ENCODE data around the gene CST2. TPM values are rescaled to one million over a fixed set of nuclear protein-coding genes. Genes with fewer than 3 reads are reported as not detected.
"Not testable (repeated sequence)": the region's sequence is repeated elsewhere in the genome, so short reads cannot be mapped to it uniquely, and the experiment has no call there.

CST2 gene
- total RNA-seq, 1 donor from 2014 or later: not detected

- no peak for DNase-seq (ENCODE audit: extremely low spot score, unreplicated experiment)
- Mint-ChIP-seq H3K9me3 (ENCODE audit: unreplicated experiment) (no peaks in the 10 kb centered on the region), H3K4me3 (ENCODE audit: unreplicated experiment) (no peak overlapping the region), H3K36me3 (ENCODE audit: unreplicated experiment) (no peaks in the 10 kb centered on the region), H3K4me1 (ENCODE audit: unreplicated experiment) (no peaks in the 10 kb centered on the region), H3K27ac (ENCODE audit: unreplicated experiment) (no peak overlapping the region), H3K27me3 (ENCODE audit: unreplicated experiment) (peaks cover 22% of the 10 kb centered on the region)
- no peak for TF ChIP-seq CTCF (IDR thresholded peaks at IDR 0.05)
Measured at GRCh38 chr20:23870461-23870860, 43.9 kb upstream of the CST2 start.

GRCh38 chr20:23869520-23869919 is 43.0 kb upstream of the CST2 start:
- no peaks in the 10 kb centered on the region for H3K4me1 Mint-ChIP-seq (ENCODE audit: unreplicated experiment)
- no peak for TF ChIP-seq CTCF (IDR thresholded peaks at IDR 0.05)
- DNase-seq (ENCODE audit: extremely low spot score, unreplicated experiment): no peak
- H3K36me3 Mint-ChIP-seq (ENCODE audit: unreplicated experiment): no peaks in the 10 kb centered on the region
- no peaks in the 10 kb centered on the region for H3K9me3 Mint-ChIP-seq (ENCODE audit: unreplicated experiment)
- H3K27ac Mint-ChIP-seq (ENCODE audit: unreplicated experiment): no peak overlapping the region
- H3K27me3 Mint-ChIP-seq (ENCODE audit: unreplicated experiment): peaks cover 22% of the 10 kb centered on the region
- no peak overlapping the region for H3K4me3 Mint-ChIP-seq (ENCODE audit: unreplicated experiment)

GRCh38 chr20:23868321-23868720 is 41.8 kb upstream of the CST2 start:
- no peak overlapping the region for H3K4me3 Mint-ChIP-seq (ENCODE audit: unreplicated experiment)
- DNase-seq (ENCODE audit: extremely low spot score, unreplicated experiment): no peak
- peaks cover 20% of the 10 kb centered on the region for H3K27me3 Mint-ChIP-seq (ENCODE audit: unreplicated experiment)
- H3K9me3 Mint-ChIP-seq (ENCODE audit: unreplicated experiment): no peaks in the 10 kb centered on the region
- no peak for TF ChIP-seq CTCF (IDR thresholded peaks at IDR 0.05)
- no peak overlapping the region for H3K27ac Mint-ChIP-seq (ENCODE audit: unreplicated experiment)
- H3K36me3 Mint-ChIP-seq (ENCODE audit: unreplicated experiment): no peaks in the 10 kb centered on the region
- H3K4me1 Mint-ChIP-seq (ENCODE audit: unreplicated experiment): no peaks in the 10 kb centered on the region

- TF ChIP-seq CTCF (IDR thresholded peaks at IDR 0.05): no peak
- Mint-ChIP-seq H3K9me3 (ENCODE audit: unreplicated experiment) (no peaks in the 10 kb centered on the region), H3K4me1 (ENCODE audit: unreplicated experiment) (no peaks in the 10 kb centered on the region), H3K27ac (ENCODE audit: unreplicated experiment) (no peak overlapping the region), H3K27me3 (ENCODE audit: unreplicated experiment) (peaks cover 12% of the 10 kb centered on the region), H3K4me3 (ENCODE audit: unreplicated experiment) (no peak overlapping the region), H3K36me3 (ENCODE audit: unreplicated experiment) (no peaks in the 10 kb centered on the region)
- no peak for DNase-seq (ENCODE audit: extremely low spot score, unreplicated experiment)
Measured at GRCh38 chr20:23867152-23867776, 40.7 kb upstream of the CST2 start.

- not testable (repeated sequence) for H3K9me3 Mint-ChIP-seq (ENCODE audit: unreplicated experiment); H3K27me3 Mint-ChIP-seq (ENCODE audit: unreplicated experiment); H3K27ac Mint-ChIP-seq (ENCODE audit: unreplicated experiment); H3K36me3 Mint-ChIP-seq (ENCODE audit: unreplicated experiment); DNase-seq (ENCODE audit: extremely low spot score, unreplicated experiment); H3K4me1 Mint-ChIP-seq (ENCODE audit: unreplicated experiment); H3K4me3 Mint-ChIP-seq (ENCODE audit: unreplicated experiment)
Measured at GRCh38 chr20:23860771-23861170, 34.2 kb upstream of the CST2 start.
